HUES48 (cell line): ENCODE data around the gene MUS81.
"Not testable (repeated sequence)": the region's sequence is repeated elsewhere in the genome, so short reads cannot be mapped to it uniquely, and the experiment has no call there.

Experiments used
- H3K27ac ChIP-seq: one replicate; pipeline ENCODE4 v1.7.0; 2013; ENCODE audit warnings: low read depth, low read length, inconsistent platforms
- H3K27me3 ChIP-seq: 2 replicates; pipeline ENCODE4 v1.6.1; 2013; ENCODE audit warnings: mild to moderate bottlenecking, low read length; ENCODE audit not compliant: control insufficient read depth, insufficient read depth
- H3K36me3 ChIP-seq: 2 replicates; pipeline ENCODE4 v1.6.1; 2013; ENCODE audit warnings: low read length; ENCODE audit not compliant: control insufficient read depth, insufficient read depth
- H3K4me1 ChIP-seq: 2 replicates; pipeline ENCODE4 v1.6.1; 2013; ENCODE audit warnings: mild to moderate bottlenecking, low read length; ENCODE audit not compliant: control insufficient read depth, insufficient read depth
- H3K4me3 ChIP-seq: 2 replicates; pipeline ENCODE4 v1.5.1; 2013; ENCODE audit warnings: mild to moderate bottlenecking, low read depth, low read length
- H3K9ac ChIP-seq: 2 replicates; pipeline ENCODE4 v1.6.1; 2013; ENCODE audit warnings: mild to moderate bottlenecking, low read depth, low read length, moderate library complexity
- H3K9me3 ChIP-seq: 2 replicates; pipeline ENCODE4 v1.6.1; 2013; ENCODE audit warnings: low read length; ENCODE audit not compliant: control insufficient read depth, insufficient read depth

Gene MUS81

DNA sequence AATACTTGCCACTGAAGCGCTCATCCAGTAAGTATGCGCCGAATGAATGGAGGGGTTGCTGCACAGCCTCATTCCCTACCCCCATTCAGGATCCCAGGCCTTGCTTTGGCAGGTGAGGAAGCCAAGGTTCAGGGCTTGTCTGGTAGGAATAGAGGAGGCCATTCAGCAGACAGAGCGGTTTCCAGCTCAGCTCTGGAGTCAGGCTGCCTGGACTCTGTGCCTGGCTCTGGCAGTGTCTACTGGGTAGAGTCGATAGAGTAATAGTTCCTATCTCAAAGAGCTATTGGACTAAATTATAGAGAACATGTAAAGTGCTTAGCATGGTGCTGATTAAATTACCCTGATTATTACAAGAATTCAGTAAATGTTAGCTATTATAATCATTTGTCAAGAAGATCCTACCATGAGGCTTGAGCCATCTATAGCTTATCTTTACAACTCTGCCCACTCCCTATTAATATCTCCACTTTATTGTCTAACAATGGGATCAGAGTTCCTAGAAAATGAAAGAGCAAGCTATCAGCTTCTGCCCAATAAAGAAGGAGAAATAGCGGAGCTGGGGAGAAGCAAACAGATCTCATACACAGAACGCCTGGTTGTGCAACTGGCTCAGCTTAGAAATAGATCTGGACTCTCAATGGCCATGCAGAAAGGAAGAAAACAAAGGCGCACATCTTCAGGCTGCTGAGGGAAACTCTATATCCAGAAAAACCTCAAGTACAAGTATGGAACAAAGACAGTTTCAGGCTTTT lies 33.1 kb upstream of the MUS81 start:
- 0 out of 2 replicates have a peak, but pooled peaks cover 3% of the 10 kb centered on the region for H3K27me3 ChIP-seq
- H3K36me3 ChIP-seq, result no peaks in the 10 kb centered on the region
- no peaks in the 10 kb centered on the region for H3K4me1 ChIP-seq
- H3K9ac ChIP-seq, result no peak overlapping the region
- H3K4me3 ChIP-seq, result no peak overlapping the region
- no peaks in the 10 kb centered on the region for H3K9me3 ChIP-seq
- H3K27ac ChIP-seq, result no peak overlapping the region

DNA sequence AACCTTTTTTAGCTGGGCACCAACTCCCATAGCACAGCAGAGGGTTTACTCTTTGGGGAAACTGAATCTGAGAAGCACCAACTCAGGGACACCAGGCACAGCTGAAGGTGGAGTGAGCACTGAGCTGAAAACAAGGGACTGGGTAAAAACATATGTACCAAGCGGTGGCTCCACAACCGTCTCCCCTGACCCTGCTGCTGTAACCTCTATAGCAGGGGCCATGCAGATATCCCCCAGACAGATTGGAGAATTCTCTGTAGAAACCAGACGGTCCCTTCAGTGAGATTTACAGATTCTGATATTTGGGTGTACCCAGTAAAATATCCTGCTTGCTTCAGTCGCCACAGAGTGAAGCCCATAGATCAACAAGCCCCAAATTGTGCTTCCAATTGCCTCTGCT lies 30.8 kb upstream of the MUS81 start:
- H3K4me1 ChIP-seq, result peaks cover 5% of the 10 kb centered on the region
- no peaks in the 10 kb centered on the region for H3K9me3 ChIP-seq

DNA sequence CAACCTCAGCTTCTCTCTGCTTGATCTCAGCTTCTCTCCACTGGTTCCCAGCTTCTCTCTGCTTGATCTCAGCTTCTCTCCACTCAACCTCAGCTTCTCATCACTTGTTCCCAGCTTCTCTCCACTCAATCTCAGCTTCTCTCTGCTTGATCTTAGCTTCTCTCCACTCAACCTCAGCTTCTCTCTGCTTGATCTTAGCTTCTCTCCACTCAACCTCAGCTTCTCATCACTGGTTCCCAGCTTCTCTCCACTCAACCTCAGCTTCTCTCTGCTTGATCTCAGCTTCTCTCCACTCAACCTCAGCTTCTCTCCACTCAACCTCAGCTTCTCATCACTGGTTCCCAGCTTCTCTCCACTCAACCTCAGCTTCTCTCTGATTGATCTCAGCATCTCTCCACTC lies 28.0 kb upstream of the MUS81 start:
- not testable (repeated sequence) for H3K27ac ChIP-seq, H3K9ac ChIP-seq, H3K4me3 ChIP-seq, H3K9me3 ChIP-seq, H3K4me1 ChIP-seq, H3K36me3 ChIP-seq
- peaks cover 18% of the 10 kb centered on the region for H3K27me3 ChIP-seq

More for the DNA sequence above, 30.8 kb upstream of the MUS81 start:
- Histone ChIP-seq H3K27me3 (peaks cover 18% of the 10 kb centered on the region), H3K36me3 (no peaks in the 10 kb centered on the region), H3K9ac (no peak overlapping the region), H3K27ac (no peak overlapping the region), H3K4me3 (no peak overlapping the region)

DNA sequence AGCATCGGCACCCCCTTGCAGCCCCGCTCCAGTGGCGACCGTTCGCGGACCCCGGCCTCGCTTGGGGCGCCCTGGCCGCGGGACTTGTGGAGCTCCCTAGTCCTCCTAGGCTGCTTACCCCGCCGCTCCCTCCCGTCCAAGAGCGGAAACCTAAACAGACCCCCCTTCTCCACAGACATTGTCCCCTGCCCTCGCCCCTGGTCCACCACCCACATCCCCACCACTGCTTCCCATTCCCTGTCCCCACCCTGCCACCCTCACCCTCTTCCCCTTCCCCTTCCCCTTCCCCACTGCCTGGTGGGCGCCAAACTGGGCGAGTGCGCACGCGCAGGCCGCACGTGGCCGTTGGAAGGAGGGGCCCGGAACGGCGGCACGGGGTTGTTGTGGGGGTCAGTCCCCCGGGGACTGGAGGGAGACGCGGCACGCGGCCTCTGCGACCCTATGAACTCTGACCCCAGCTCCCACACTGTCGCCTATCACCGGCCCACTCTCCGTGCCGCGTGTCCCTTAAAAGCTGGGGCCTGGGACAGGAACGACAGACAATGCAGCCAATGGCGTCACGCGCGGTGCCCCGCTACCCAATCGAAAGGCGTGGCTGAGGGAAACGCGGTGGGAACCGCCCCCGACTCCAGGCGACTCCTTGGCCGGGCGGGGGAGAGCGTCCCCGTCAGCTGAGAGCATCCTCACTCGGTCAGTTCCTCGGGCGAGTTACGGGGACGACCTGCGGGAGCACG lies 26.8 kb upstream of the MUS81 start, which contains the start of gene SNX32:
SNX32 (plus strand) TSS at position 667 of the 734 bp plus-strand sequence. CDS start 103 bp downstream, outside the sequence.
- Histone ChIP-seq H3K27ac (peak within 1 kb of the TSS; percentile 64), H3K4me1 (peaks cover 6% of the 10 kb centered on the region), H3K4me3 (peak within 1 kb of the TSS; percentile 67), H3K27me3 (peaks cover 18% of the 10 kb centered on the region), H3K9ac (peak within 1 kb of the TSS; percentile 79), H3K36me3 (no peaks in the 10 kb centered on the region), H3K9me3 (no peaks in the 10 kb centered on the region)

DNA sequence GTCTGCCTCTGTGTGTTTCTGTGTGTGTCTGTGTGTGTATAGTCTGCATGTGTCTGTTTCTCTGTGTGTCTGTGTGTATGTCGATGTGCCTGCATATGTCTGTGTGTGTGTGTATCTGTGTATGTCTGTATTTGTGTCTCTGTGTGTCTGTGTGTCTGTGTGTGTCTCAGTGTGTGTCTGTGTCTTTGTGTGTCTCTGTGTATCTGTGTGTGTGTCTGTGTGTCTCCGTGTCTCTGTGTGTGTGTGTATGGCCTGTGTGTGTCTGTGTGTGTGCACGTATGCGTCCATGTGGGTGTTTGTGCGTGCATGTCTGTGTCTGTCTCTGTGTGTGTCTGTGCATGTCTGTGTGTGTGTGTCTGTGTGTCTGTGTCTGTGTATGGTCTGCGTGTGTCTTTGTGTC lies 26.0 kb upstream of the MUS81 start:
- no peaks in the 10 kb centered on the region for H3K36me3 ChIP-seq
- H3K9me3 ChIP-seq, result no peaks in the 10 kb centered on the region
- H3K27ac ChIP-seq, result no peak overlapping the region
- H3K27me3 ChIP-seq, result peaks cover 18% of the 10 kb centered on the region
- 0 out of 2 replicates have a peak overlapping the region, but pooled peaks have one; percentile 79 for H3K9ac ChIP-seq
- peaks cover 6% of the 10 kb centered on the region for H3K4me1 ChIP-seq
- H3K4me3 ChIP-seq, result peak overlapping the region; percentile 67

DNA sequence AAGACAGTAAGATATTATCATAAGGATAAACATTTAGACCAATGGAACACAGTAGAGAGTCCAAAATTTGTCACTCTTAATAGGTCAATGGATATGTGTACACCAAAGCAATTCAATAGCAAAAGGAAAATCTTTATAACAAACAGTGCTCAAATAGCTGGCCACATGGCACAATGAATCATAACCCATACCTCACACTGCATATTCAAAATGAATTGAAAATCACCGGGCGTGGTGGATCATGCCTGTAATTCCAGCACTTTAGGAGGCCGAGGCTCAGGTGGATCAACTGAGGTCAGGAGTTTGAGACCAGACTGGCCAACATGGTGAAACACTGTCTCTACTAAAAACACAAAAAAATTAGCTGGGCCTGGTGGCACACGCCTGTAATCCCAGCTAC lies 18.1 kb upstream of the MUS81 start:
- H3K27me3 ChIP-seq, result no peaks in the 10 kb centered on the region
- H3K4me3 ChIP-seq, result no peak overlapping the region
- H3K9me3 ChIP-seq, result no peaks in the 10 kb centered on the region
- H3K27ac ChIP-seq, result no peak overlapping the region
- H3K9ac ChIP-seq, result no peak overlapping the region
- no peaks in the 10 kb centered on the region for H3K4me1 ChIP-seq
- no peaks in the 10 kb centered on the region for H3K36me3 ChIP-seq

DNA sequence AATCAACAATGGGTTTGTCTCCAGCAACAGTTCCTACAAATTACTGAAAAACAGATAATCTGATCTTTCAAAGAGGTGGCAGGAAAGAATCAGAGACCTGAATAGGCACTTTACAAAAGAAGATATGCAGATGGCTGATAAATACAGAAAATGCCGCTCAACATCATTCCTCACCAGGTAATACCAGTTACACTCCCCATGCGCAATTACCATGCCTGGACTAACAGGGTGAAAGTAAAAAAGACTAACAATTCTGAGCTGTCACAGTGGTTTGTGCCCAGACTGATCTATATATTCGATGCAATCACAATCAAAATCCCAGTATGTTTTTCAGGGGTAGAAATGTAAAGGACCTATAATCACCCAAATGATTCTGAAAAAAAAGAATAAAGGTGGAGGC lies 16.4 kb upstream of the MUS81 start:
- Histone ChIP-seq H3K4me3 (no peak overlapping the region), H3K27ac (no peak overlapping the region), H3K9ac (no peak overlapping the region), H3K27me3 (no peaks in the 10 kb centered on the region), H3K4me1 (no peaks in the 10 kb centered on the region), H3K36me3 (no peaks in the 10 kb centered on the region), H3K9me3 (no peaks in the 10 kb centered on the region)

DNA sequence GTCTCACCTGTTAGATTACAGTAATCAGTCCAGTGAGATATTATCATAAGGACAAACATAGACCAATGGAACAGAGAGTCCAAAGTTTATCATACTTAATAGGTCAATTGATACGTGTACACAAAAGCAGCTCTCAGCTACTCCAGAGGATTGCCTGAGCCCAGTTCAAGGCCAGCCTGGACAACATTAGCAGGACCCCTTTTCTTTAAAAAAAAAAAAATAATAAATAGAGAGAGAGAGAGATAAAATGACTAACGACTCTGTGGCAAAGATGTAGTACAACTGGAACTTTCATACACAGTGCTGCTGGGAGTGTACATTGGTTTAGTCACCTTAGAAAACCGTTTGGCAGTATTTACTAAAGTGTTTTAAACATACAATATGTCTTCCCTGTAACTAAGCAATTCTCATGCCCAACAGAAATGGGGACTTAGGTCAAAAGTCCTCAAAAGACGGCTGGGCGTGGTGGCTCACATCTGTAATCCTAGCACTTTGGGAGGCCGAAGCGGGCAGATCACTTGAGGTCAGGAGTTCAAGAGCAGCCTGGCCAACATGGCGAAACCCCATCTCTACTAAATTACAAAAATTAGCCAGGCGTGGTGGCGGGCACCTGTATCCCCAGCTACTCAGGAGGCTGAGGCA lies 15.9 kb upstream of the MUS81 start:
- H3K9ac ChIP-seq, result no peak overlapping the region
- no peaks in the 10 kb centered on the region for H3K4me1 ChIP-seq
- no peaks in the 10 kb centered on the region for H3K27me3 ChIP-seq
- no peaks in the 10 kb centered on the region for H3K9me3 ChIP-seq
- H3K27ac ChIP-seq, result no peak overlapping the region
- H3K4me3 ChIP-seq, result no peak overlapping the region
- H3K36me3 ChIP-seq, result no peaks in the 10 kb centered on the region

DNA sequence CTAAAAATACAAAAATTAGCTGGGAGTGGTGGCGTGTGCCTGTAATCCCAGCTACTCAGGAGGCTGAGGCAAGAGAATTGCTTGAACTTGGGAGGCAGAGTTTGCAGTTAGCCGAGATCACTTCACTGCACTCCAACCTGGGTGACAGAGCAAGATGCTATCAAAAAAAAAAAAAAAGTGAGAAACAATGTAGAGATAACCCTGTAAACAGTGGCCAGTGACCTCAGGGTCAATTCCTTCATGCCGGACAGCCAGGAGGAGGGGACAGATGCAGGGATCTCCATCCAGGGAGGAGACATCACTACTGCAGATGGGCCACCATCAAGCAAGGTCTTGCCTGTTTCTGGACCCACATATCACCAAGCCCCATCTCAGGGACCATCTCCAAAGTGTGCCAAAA lies 12.5 kb upstream of the MUS81 start:
- Histone ChIP-seq H3K27ac (no peak overlapping the region), H3K4me3 (no peak overlapping the region), H3K36me3 (no peaks in the 10 kb centered on the region; the same call in 1 of the 2 replicates), H3K4me1 (no peaks in the 10 kb centered on the region), H3K9ac (no peak overlapping the region), H3K27me3 (no peaks in the 10 kb centered on the region), H3K9me3 (0 out of 2 replicates have a peak, but pooled peaks cover 2% of the 10 kb centered on the region)

DNA sequence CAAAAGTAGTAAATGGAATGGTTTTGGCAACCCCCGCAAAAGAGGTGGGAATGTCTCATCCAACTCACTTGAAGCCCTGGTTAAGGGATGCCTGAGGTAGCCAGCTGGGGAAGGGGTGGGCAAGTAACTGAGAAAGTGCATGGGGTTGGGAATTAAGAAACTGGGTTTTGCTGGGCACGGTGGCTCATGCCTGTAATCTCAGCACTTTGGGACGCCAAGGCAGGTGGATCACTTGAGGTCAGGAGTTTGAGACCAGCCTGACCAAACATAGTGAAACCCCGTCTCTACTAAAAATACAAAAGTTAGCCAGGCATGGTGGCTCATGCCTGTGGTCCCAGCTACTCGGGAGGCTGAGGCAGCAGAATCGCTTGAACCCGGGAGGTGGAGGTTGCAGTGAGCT lies 11.5 kb upstream of the MUS81 start:
- not testable (repeated sequence) for H3K9ac ChIP-seq, H3K4me3 ChIP-seq, H3K9me3 ChIP-seq, H3K36me3 ChIP-seq, H3K27ac ChIP-seq, H3K27me3 ChIP-seq, H3K4me1 ChIP-seq

DNA sequence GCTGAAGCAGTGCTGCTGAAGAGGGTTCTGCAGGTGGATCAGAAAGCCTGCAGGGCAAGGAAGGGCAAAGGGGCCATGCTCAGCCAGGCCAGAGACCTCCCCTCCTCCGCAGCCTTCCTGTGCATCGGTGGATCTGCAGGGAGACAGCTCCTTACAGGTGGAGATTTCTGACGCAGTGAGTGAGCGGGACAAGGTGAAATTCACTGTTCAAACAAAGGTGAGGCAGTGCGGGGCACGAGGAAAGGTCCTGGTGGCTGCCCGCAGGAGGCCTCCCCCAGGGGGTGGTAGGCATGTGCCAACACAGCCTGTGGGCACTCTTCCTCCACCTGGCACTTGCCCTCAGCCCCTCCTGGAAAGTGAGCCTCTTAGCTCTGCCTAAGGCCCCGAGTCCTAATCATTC lies 10.9 kb upstream of the MUS81 start:
- no peaks in the 10 kb centered on the region for H3K4me1 ChIP-seq
- H3K9ac ChIP-seq, result no peak overlapping the region
- no peak overlapping the region for H3K4me3 ChIP-seq
- H3K9me3 ChIP-seq, result 0 out of 2 replicates have a peak, but pooled peaks cover 2% of the 10 kb centered on the region
- no peak overlapping the region for H3K27ac ChIP-seq
- peaks cover 15% of the 10 kb centered on the region for H3K36me3 ChIP-seq
- no peaks in the 10 kb centered on the region for H3K27me3 ChIP-seq
